Smooth muscle cell (in vitro differentiated cells): Measurements from ENCODE around the gene FUT1. TPM values are rescaled to one million over a fixed set of nuclear protein-coding genes. Genes with fewer than 3 reads are reported as not detected.

ENCODE experiments used
- DNase-seq: peaks from one replicate; lab custom pipeline; 2025; ENCODE audit not compliant: unreplicated experiment; lab: John Stamatoyannopoulos, UW
- H2AFZ ChIP-seq: fragments of 200-600 bp; sonication (generic); 2 replicates; pipeline ENCODE4 v1.6.0; 2016; ENCODE audit warnings: antibody characterized with exemption, low read depth, mild to moderate bottlenecking
- H3F3A ChIP-seq: fragments of 200-600 bp; sonication (generic); 2 replicates; pipeline ENCODE4 v1.6.0; 2017; ENCODE audit warnings: antibody characterized with exemption, low read depth
- H3K27ac ChIP-seq: fragments of 200-600 bp; sonication (generic); 2 replicates; pipeline ENCODE4 v1.5.1; 2016; ENCODE audit warnings: low read depth, mild to moderate bottlenecking
- H3K27me3 ChIP-seq: fragments of 200-600 bp; sonication (generic); 2 replicates; pipeline ENCODE4 v1.6.1; 2016; ENCODE audit warnings: low read depth, mild to moderate bottlenecking
- H3K36me3 ChIP-seq: fragments of 200-600 bp; sonication (generic); 2 replicates; pipeline ENCODE4 v1.5.1; 2016; ENCODE audit warnings: low read depth
- H3K4me1 ChIP-seq: fragments of 200-600 bp; sonication (generic); 2 replicates; pipeline ENCODE4 v1.5.1; 2016; ENCODE audit warnings: low read depth
- H3K4me2 ChIP-seq: fragments of 200-600 bp; sonication (generic); 2 replicates; pipeline ENCODE4 v1.6.0; 2016; ENCODE audit warnings: mild to moderate bottlenecking
- H3K4me3 ChIP-seq: fragments of 200-600 bp; sonication (generic); 2 replicates; pipeline ENCODE4 v1.5.1; 2016; ENCODE audit warnings: mild to moderate bottlenecking
- H3K79me2 ChIP-seq: fragments of 200-600 bp; sonication (generic); 2 replicates; pipeline ENCODE4 v1.6.0; 2016; ENCODE audit warnings: low read depth, mild to moderate bottlenecking
- H3K9ac ChIP-seq: fragments of 200-600 bp; sonication (generic); 2 replicates; pipeline ENCODE4 v1.6.0; 2016; ENCODE audit warnings: low read depth
- H3K9me3 ChIP-seq: fragments of 200-600 bp; sonication (generic); replicated peaks from 2 replicates; pipeline ENCODE4 v1.5.1; 2016; ENCODE audit warnings: low read depth
- H4K20me1 ChIP-seq: fragments of 200-600 bp; sonication (generic); 2 replicates; pipeline ENCODE4 v1.6.0; 2016; ENCODE audit warnings: low read depth
- WGBS: methylation state at CpG from one replicate; pipeline ENCODE4 v1.1.7; 2016; ENCODE audit warnings: low lambda C conversion rate; 5-methylcytosine and 5-hydroxymethylcytosine counted together
- polyA plus RNA-seq: library from polyadenylated mRNA; unstranded; fragments of >200 nt; fragmentation: Nextera tagmentation; extraction: Ambion mirVana; gene quantifications from 2 replicates; pipeline ENCODE4 v1.2.1, GENCODE V29; 2016
- total RNA-seq: library from RNA; depleted of rRNA; stranded (reverse); fragments of >200 nt; gene quantifications from 2 replicates; pipeline ENCODE4 v1.2.3, GENCODE V29; 2014
- TF ChIP-seq, protein P1 (sequence below): fragments of 200-600 bp; sonication (generic); IDR thresholded peaks from 2 replicates; pipeline ENCODE4 v1.5.1; 2017; ENCODE audit warnings: borderline replicate concordance, mild to moderate bottlenecking, antibody characterized with exemption; ENCODE audit not compliant: insufficient read depth, poor library complexity, severe bottlenecking

The FUT1 gene
- total and polyA plus RNA-seq, 2 experiments from 2014 or later: 0.51 to 0.58 TPM

DNA sequence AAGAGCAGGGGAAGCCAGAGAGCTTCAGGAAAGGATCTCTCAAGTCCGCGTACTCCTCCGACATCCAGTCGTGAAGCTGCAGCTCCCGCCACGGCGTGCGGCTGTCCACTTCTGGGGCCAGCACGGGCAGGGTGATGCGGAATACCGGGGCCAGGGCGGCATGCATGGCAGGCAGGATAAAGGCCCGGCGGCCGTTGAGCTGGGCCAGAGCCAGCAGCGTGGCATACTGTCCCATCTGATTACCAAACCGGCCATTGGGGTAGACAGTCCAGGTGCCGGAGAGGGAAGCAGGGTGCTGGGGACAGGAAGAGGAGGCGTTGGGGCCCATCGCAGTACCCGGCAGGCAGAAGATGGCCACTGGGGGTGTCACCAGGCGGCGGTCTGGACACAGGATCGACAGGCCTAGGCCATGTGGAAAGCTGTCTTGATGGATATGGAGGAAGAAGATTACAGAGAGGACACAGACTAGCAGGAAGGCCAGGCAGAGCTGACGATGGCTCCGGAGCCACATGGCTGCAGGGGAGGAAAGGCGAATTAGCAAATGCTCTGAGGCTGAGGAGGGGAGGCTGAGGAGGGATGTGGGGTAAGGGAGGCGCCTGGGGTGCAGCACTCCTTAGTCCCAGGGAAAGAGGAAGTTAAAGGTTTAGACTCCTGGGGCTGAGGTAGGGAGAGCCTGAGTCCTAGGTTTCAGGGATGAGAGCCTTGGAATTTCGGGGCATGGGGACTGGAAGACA, 1.5 kb downstream of the FUT1 start:
- H3K9me3 ChIP-seq: no peaks in the 10 kb centered on the region
- H3K4me3 ChIP-seq: no peak overlapping the region
- H3K27ac ChIP-seq: no peak overlapping the region
- H3F3A ChIP-seq: peaks cover 6% of the 10 kb centered on the region
- no peaks in the 10 kb centered on the region for H3K36me3 ChIP-seq
- H3K79me2 ChIP-seq: no peaks in the 10 kb centered on the region
- peaks cover 15% of the 10 kb centered on the region for H3K27me3 ChIP-seq
- H3K9ac ChIP-seq: no peak overlapping the region
- no peaks in the 10 kb centered on the region for H4K20me1 ChIP-seq
- WGBS: 92% methylated on average over 29 of the region's 29 CpGs
- TF ChIP-seq, protein P1, sequence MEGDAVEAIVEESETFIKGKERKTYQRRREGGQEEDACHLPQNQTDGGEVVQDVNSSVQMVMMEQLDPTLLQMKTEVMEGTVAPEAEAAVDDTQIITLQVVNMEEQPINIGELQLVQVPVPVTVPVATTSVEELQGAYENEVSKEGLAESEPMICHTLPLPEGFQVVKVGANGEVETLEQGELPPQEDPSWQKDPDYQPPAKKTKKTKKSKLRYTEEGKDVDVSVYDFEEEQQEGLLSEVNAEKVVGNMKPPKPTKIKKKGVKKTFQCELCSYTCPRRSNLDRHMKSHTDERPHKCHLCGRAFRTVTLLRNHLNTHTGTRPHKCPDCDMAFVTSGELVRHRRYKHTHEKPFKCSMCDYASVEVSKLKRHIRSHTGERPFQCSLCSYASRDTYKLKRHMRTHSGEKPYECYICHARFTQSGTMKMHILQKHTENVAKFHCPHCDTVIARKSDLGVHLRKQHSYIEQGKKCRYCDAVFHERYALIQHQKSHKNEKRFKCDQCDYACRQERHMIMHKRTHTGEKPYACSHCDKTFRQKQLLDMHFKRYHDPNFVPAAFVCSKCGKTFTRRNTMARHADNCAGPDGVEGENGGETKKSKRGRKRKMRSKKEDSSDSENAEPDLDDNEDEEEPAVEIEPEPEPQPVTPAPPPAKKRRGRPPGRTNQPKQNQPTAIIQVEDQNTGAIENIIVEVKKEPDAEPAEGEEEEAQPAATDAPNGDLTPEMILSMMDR: no peak
- no peak overlapping the region for H2AFZ ChIP-seq
- H3K4me2 ChIP-seq: no peak overlapping the region
- peaks cover 3% of the 10 kb centered on the region for H3K4me1 ChIP-seq
- no peak for DNase-seq

DNA sequence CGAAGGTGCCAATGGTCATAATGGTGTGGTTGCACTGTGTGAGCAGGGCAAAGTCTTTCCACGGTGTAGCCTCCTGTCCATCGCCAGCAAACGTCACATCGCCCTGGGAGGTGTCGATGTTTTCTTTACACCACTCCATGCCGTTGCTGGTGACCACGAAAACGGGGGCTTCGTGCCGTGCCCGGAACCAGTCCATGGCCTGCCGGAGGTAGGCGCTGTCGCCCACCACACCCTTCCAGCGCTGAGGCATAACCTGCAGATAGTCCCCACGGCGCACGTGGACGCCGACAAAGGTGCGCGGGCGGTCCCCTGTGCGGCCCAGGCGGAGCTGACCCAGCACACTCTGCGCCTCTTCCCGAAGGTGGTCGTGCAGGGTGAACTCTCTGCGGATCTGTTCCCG, 2.1 kb downstream of the FUT1 start:
- 98% methylated on average over 27 of the region's 31 CpGs for WGBS
- H3K27ac ChIP-seq: no peak overlapping the region
- TF ChIP-seq, protein P1: no peak

DNA sequence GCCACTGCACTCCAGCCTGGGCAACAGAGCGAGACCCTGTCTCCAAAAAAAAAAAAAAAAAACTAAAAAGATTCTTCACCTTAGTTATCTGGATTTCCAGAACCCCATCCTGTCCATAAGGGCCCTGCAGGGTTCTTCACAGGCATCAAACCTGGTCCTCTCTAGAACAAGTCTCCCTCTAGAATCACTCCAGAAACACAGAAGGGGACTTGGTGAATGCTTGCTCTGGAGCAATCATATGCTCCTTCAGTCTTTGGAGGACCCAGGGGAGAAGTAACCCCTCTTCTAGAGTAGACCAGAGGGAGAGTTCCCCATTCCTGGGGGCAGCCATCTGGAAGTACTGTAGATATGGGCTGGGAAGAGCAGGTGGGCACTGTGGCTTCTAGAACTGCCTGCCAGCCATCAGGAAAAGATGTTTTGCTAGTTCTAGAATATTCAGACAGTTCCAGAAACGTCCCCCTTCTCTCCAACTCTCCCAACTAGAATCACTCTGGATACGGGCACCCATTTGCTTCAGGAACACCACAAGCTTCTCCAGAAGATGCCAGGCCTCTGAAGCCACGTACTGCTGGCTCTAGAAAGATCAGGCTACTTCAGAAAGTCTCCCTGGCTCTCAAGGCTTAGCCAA, 2.8 kb downstream of the FUT1 start:
- DNase-seq: no peak
- Histone ChIP-seq H3K27me3 (peaks cover 15% of the 10 kb centered on the region), H3K4me3 (no peak overlapping the region), H3K4me2 (no peak overlapping the region), H3K9me3 (no peaks in the 10 kb centered on the region), H3K9ac (no peak overlapping the region), H2AFZ (no peak overlapping the region), H4K20me1 (no peaks in the 10 kb centered on the region), H3K36me3 (no peaks in the 10 kb centered on the region), H3K4me1 (peaks cover 3% of the 10 kb centered on the region), H3K79me2 (no peaks in the 10 kb centered on the region), H3F3A (peaks cover 6% of the 10 kb centered on the region), H3K27ac (no peak overlapping the region)
- TF ChIP-seq, protein P1: no peak
- WGBS: 87% methylated on average over 4 of the region's 4 CpGs

More for the DNA sequence above, 2.1 kb downstream of the FUT1 start:
- H3K27me3 ChIP-seq: peaks cover 15% of the 10 kb centered on the region
- H3K79me2 ChIP-seq: no peaks in the 10 kb centered on the region
- peaks cover 3% of the 10 kb centered on the region for H3K4me1 ChIP-seq
- H3K36me3 ChIP-seq: no peaks in the 10 kb centered on the region
- H3K4me2 ChIP-seq: no peak overlapping the region
- H4K20me1 ChIP-seq: no peaks in the 10 kb centered on the region
- no peak for DNase-seq
- no peak overlapping the region for H2AFZ ChIP-seq
- no peaks in the 10 kb centered on the region for H3K9me3 ChIP-seq
- H3F3A ChIP-seq: peaks cover 6% of the 10 kb centered on the region
- H3K9ac ChIP-seq: no peak overlapping the region
- no peak overlapping the region for H3K4me3 ChIP-seq
